ENCODE results near the gene SEMA6D.

Gene SEMA6D

DNA sequence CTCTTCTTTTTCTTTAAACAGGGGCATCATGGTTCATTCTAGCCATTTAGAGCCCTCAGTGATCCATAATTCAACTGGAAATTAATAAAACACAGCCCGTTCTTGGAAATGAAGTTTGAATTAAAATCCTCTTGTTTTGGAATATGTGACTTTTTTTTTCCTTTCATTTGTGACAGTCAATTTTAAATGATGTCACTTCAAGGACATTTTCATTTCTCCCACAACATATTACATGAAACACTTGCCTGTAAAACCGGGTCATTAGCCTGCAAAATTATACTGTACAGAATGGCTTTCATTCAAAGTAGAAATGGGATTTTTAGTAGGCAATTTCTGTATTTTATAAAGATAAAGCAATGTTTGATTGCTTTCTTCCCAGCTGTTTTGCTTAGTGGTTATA lies 789 bp upstream of the SEMA6D start:
- no peak for FAIRE-seq
- TF ChIP-seq, protein P1, sequence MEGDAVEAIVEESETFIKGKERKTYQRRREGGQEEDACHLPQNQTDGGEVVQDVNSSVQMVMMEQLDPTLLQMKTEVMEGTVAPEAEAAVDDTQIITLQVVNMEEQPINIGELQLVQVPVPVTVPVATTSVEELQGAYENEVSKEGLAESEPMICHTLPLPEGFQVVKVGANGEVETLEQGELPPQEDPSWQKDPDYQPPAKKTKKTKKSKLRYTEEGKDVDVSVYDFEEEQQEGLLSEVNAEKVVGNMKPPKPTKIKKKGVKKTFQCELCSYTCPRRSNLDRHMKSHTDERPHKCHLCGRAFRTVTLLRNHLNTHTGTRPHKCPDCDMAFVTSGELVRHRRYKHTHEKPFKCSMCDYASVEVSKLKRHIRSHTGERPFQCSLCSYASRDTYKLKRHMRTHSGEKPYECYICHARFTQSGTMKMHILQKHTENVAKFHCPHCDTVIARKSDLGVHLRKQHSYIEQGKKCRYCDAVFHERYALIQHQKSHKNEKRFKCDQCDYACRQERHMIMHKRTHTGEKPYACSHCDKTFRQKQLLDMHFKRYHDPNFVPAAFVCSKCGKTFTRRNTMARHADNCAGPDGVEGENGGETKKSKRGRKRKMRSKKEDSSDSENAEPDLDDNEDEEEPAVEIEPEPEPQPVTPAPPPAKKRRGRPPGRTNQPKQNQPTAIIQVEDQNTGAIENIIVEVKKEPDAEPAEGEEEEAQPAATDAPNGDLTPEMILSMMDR (IDR thresholded peaks at IDR 0.05; ENCODE audit: insufficient read depth, missing control alignments): no peak
- no peak for DNase-seq (ENCODE audit: insufficient read length, low spot score)

DNA sequence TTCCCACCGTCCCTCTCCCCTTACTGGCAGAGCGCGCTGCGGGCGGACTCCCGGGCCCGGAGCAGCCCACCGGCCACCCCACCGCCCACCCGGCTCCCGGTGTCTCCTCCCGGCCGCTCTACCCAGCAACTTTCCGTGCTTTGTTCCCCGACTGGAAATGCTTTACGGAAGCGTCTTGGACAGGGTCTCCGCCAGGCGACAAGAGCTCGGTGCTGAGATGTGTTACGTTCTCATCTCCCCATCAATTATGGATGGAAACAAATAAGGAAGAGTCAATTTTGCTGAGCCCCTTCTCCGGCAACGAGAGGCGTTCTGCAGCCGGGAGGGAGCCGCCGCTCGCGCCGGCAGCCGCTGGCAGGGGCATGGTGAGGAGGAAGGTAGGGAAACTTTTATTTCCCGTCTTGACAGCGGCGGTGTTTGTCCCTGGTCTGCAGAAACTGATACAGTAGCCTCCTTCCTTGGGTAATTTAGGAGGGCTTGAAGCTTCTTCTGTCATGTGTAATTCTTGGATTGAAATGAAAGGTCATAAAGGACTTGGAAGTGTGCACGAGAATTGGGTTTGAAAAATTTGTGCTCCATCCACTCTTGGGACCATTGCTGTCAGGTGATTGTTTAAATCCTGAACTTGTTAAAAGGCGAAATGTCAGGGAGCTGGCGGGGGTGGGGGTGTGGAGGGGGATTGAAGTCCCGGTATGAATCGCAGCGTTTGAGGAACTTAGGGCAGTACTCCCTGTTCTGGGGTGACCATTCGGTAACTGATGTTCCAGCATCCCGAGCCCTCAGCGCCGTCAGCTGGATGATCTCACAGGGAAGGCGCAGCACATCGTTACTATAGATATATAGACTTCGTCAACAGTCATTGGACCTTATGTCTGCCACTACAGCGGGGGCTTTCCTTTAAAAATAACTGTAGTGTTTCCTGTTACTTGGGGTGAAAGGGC lies 1.5 kb downstream of the SEMA6D start:
- TF ChIP-seq, protein P1 (IDR thresholded peaks at IDR 0.05; ENCODE audit: insufficient read depth, missing control alignments): no peak
- DNase-seq (ENCODE audit: insufficient read length, low spot score) (no peak), FAIRE-seq (no peak)

DNA sequence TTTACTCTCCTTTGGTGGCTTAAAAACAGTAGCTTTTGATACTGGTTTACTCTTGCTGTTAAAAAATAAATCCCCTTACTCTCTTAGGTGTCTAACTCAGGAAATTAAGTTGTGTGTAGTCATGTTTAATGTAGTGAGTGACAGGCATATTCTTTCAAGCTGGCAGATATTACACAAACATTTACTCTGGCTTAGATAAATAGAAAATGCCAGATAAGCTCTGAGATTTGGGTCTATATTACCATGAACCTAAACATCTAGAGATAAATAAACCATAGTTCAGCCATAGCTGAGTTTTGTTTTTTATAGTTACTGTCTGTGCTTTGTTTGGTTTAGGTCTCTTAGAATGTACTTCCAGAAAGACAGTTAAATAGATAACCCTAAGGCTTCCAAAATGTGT lies 2.4 kb downstream of the SEMA6D start:
- TF ChIP-seq, protein P1 (IDR thresholded peaks at IDR 0.05; ENCODE audit: insufficient read depth, missing control alignments): no peak
- FAIRE-seq: no peak

DNA sequence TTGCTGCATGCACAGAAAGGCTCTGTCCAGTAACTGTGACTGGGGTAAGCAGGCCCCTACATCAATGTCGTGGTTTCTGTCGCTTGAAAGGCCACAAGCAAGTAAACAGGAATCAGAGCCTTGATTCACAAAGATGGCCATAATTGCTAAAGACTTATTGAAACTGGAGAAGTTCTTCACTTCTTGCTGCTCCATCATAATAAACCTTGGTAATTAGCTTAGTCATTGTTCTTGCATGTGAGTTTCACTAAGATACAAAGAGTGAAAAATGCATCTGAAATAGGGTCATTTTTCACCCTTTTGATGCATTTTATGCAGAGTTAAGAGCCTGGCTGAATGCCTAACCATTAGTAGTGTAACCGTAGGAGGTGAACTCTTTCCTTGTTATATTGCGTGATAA lies 3.2 kb downstream of the SEMA6D start:
- FAIRE-seq (no peak), DNase-seq (ENCODE audit: insufficient read length, low spot score) (no peak)
- TF ChIP-seq, protein P1 (IDR thresholded peaks at IDR 0.05; ENCODE audit: insufficient read depth, missing control alignments): no peak

More for the DNA sequence above, 2.4 kb downstream of the SEMA6D start:
- no peak for DNase-seq (ENCODE audit: insufficient read length, low spot score)

DNA sequence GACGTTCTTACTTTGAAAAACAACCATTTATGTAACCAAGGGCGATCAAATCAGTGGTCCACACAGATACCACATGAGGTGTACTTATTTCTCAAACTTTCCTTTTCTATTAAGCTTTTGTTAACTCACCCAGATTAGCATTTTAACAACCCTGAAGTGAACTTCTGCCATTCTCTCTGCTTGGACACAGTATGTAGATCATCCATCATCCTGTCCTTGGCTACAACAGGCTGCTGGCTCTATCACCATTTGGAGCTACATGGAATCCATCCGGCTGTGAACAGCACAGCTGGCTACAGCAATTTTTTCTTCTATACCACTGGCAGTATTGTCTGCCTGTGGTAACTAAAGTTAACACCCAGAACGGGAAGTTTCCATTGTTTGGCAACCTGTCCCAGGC lies 4.4 kb downstream of the SEMA6D start:
- no peak for DNase-seq (ENCODE audit: insufficient read length, low spot score)
- no peak for FAIRE-seq
- TF ChIP-seq, protein P1 (IDR thresholded peaks at IDR 0.05; ENCODE audit: insufficient read depth, missing control alignments): no peak

DNA sequence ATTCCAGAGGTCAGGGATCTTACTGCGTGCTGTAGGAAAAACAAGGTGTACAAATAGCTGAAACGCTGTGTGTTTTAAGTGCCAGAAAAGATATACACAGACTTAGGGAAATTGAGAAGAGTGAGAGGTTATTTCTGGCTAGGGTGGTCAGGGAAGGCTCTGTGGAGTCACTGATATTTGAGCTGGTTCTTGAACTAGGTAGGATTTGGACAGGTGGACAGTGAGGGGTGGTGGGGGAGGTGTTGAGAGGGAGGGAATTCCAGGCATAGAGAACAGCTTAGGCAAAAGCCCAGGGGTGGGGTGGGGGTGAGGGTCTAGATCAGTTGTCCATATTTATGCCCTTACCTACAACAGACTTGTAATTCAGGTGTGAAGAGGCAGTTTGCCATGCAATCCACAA lies 7.0 kb downstream of the SEMA6D start:
- FAIRE-seq (no peak), DNase-seq (ENCODE audit: insufficient read length, low spot score) (no peak)
- TF ChIP-seq, protein P1 (IDR thresholded peaks at IDR 0.05; ENCODE audit: insufficient read depth, missing control alignments): no peak

DNA sequence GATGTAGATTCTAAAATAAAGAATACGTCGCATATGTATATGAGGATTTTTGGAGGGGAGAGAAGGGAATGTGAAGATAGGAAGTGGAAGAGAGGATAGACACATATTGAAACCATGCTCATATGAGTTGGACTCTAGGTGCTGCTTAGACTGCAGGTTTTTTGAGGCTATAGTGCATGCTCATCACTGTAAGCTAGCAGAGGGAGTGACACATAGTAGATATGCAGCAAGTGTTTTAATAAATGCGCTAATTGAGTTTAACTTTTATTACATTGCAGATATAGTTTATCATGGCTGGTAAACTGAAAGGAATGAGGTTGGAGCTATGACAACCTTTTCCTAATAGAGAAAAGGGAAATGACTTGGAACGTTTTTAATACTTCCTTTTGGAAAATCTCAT lies 7.7 kb downstream of the SEMA6D start:
- FAIRE-seq (no peak), DNase-seq (ENCODE audit: insufficient read length, low spot score) (no peak)
- TF ChIP-seq, protein P1 (IDR thresholded peaks at IDR 0.05; ENCODE audit: insufficient read depth, missing control alignments): no peak

All from D721Med (cell line).